Neural cell (in vitro differentiated cells): Measurements from ENCODE around the gene SGO2. TPM values are rescaled to one million over a fixed set of nuclear protein-coding genes. Genes with fewer than 3 reads are reported as not detected.

Experiments
- H2AFZ ChIP-seq: fragments of 200-600, 300-800 bp; sonication (generic), shearing (Covaris generic); 2 replicates; pipeline ENCODE4 v1.6.0; 2014; ENCODE audit warnings: low read depth, mild to moderate bottlenecking, antibody characterized with exemption, low read length, moderate library complexity
- H3F3A ChIP-seq: fragments of 200-600 bp; shearing (Covaris generic); 2 replicates; pipeline ENCODE4 v1.6.1; 2016; ENCODE audit warnings: mild to moderate bottlenecking, moderate library complexity, mixed read lengths, antibody characterized with exemption, low read length; ENCODE audit not compliant: insufficient read depth, poor library complexity, severe bottlenecking
- H3K27ac ChIP-seq: fragments of 200-600, 300-800 bp; sonication (generic), shearing (Covaris generic); 2 replicates; pipeline ENCODE4 v1.5.1; 2014; ENCODE audit warnings: mild to moderate bottlenecking, low read length, moderate library complexity
- H3K27me3 ChIP-seq: fragments of 300-800, 200-600 bp; sonication (generic), shearing (Covaris generic); 2 replicates; pipeline ENCODE4 v1.6.0; 2014; ENCODE audit warnings: mild to moderate bottlenecking, low read depth, low read length, moderate library complexity; ENCODE audit not compliant: insufficient read depth
- H3K36me3 ChIP-seq: fragments of 300-800, 200-600 bp; sonication (generic), shearing (Covaris generic); 2 replicates; pipeline ENCODE4 v1.5.1; 2014; ENCODE audit warnings: mild to moderate bottlenecking, antibody characterized with exemption, low read length, moderate library complexity; ENCODE audit not compliant: insufficient read depth
- H3K4me2 ChIP-seq: fragments of 300-800, 200-600 bp; sonication (generic), shearing (Covaris generic); 2 replicates; pipeline ENCODE4 v1.6.0; 2014; ENCODE audit warnings: mild to moderate bottlenecking, low read length
- H3K4me3 ChIP-seq: fragments of 300-800, 200-600 bp; sonication (generic), shearing (Covaris generic); 2 replicates; pipeline ENCODE4 v1.5.1; 2014; ENCODE audit warnings: mild to moderate bottlenecking, low read length, moderate library complexity
- H3K79me2 ChIP-seq: fragments of 200-600 bp; shearing (Covaris generic); replicated peaks from 2 replicates; pipeline ENCODE4 v1.6.0; 2014; ENCODE audit warnings: mild to moderate bottlenecking, low read length, moderate library complexity; ENCODE audit not compliant: insufficient read depth
- H3K9ac ChIP-seq: fragments of 300-800, 200-600 bp; sonication (generic), shearing (Covaris generic); 2 replicates; pipeline ENCODE4 v1.6.1; 2016; ENCODE audit warnings: mild to moderate bottlenecking, low read length, mixed read lengths
- H3K9me2 ChIP-seq: fragments of 200-600 bp; shearing (Covaris generic); 2 replicates; pipeline ENCODE4 v1.6.1; 2016; ENCODE audit warnings: mild to moderate bottlenecking, low read length, mixed read lengths; ENCODE audit not compliant: insufficient read depth
- H3K9me3 ChIP-seq: fragments of 200-600, 300-800 bp; sonication (generic), shearing (Covaris generic); 2 replicates; pipeline ENCODE4 v1.6.1; 2016; ENCODE audit warnings: mild to moderate bottlenecking, mixed run types, low read length, moderate library complexity, mixed read lengths
- H4K20me1 ChIP-seq: fragments of 200-600 bp; shearing (Covaris generic); 2 replicates; pipeline ENCODE4 v1.6.1; 2016; ENCODE audit warnings: mild to moderate bottlenecking, mixed run types; ENCODE audit not compliant: insufficient read depth
- EP300 ChIP-seq: fragments of 450-650 bp; conservative IDR thresholded peaks from 2 replicates; pipeline ENCODE4 v1.6.1; 2014; ENCODE audit warnings: antibody characterized with exemption, mild to moderate bottlenecking, moderate library complexity; ENCODE audit not compliant: poor library complexity, severe bottlenecking
- EZH2 ChIP-seq: fragments of 200-600, 300-800 bp; shearing (Covaris generic), sonication (generic); IDR thresholded peaks from 2 replicates; pipeline ENCODE4 v1.6.1; 2014; ENCODE audit warnings: antibody characterized with exemption, low read length, borderline replicate concordance, mild to moderate bottlenecking; ENCODE audit not compliant: insufficient read depth, poor library complexity, severe bottlenecking
- MXI1 ChIP-seq: fragments of 450-650 bp; conservative IDR thresholded peaks from 2 replicates; pipeline ENCODE4 v1.6.1; 2014; ENCODE audit warnings: antibody characterized with exemption, mild to moderate bottlenecking; ENCODE audit not compliant: poor library complexity, severe bottlenecking
- POLR2AphosphoS5 ChIP-seq: IDR thresholded peaks from 2 replicates; pipeline ENCODE4 v1.6.1; 2012
- RAD21 ChIP-seq: fragments of 450-650 bp; conservative IDR thresholded peaks from 2 replicates; pipeline ENCODE4 v1.6.1; 2014; ENCODE audit warnings: antibody characterized with exemption, mild to moderate bottlenecking, moderate library complexity
- SMC3 ChIP-seq: fragments of 450-650 bp; conservative IDR thresholded peaks from 2 replicates; pipeline ENCODE4 v1.6.1; 2014; ENCODE audit warnings: antibody characterized with exemption, mild to moderate bottlenecking, moderate library complexity; ENCODE audit not compliant: poor library complexity
- TAF1 ChIP-seq: IDR thresholded peaks from 2 replicates; pipeline ENCODE4 v1.6.1; 2012; ENCODE audit warnings: low read depth
- polyA plus RNA-seq: library from polyadenylated mRNA; depleted of rRNA; stranded (reverse); fragments of >200 nt; gene quantifications from 2 replicates; pipeline ENCODE4 v1.2.3, GENCODE V29; 2014
- TF ChIP-seq, protein P1 (sequence below): fragments of 450-650 bp; IDR thresholded peaks from 2 replicates; pipeline ENCODE4 v1.5.1; 2014; ENCODE audit warnings: antibody characterized with exemption, mild to moderate bottlenecking, moderate library complexity; ENCODE audit not compliant: poor library complexity, severe bottlenecking
- TF ChIP-seq, protein P2 (sequence below): IDR thresholded peaks from 2 replicates; pipeline ENCODE4 v1.6.1; 2012; ENCODE audit warnings: borderline replicate concordance

Gene SGO2
- polyA plus RNA-seq, 1 donor from 2014 or later, result 0.73 TPM

- Histone ChIP-seq H3K4me3 (no peak overlapping the region), H3K9me2 (no peaks in the 10 kb centered on the region), H3F3A (no peaks in the 10 kb centered on the region), H3K4me2 (no peak overlapping the region), H3K9me3 (no peaks in the 10 kb centered on the region), H2AFZ (no peak overlapping the region), H4K20me1 (no peaks in the 10 kb centered on the region), H3K27ac (no peak overlapping the region), H3K27me3 (no peaks in the 10 kb centered on the region), H3K36me3 (peaks cover 9% of the 10 kb centered on the region), H3K79me2 (no peaks in the 10 kb centered on the region), H3K9ac (no peak overlapping the region)
- TF ChIP-seq EZH2 (no peak), SMC3 (no peak), POLR2AphosphoS5 (no peak), EP300 (no peak)
- TF ChIP-seq, protein P1, sequence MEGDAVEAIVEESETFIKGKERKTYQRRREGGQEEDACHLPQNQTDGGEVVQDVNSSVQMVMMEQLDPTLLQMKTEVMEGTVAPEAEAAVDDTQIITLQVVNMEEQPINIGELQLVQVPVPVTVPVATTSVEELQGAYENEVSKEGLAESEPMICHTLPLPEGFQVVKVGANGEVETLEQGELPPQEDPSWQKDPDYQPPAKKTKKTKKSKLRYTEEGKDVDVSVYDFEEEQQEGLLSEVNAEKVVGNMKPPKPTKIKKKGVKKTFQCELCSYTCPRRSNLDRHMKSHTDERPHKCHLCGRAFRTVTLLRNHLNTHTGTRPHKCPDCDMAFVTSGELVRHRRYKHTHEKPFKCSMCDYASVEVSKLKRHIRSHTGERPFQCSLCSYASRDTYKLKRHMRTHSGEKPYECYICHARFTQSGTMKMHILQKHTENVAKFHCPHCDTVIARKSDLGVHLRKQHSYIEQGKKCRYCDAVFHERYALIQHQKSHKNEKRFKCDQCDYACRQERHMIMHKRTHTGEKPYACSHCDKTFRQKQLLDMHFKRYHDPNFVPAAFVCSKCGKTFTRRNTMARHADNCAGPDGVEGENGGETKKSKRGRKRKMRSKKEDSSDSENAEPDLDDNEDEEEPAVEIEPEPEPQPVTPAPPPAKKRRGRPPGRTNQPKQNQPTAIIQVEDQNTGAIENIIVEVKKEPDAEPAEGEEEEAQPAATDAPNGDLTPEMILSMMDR, result no peak
Measured at GRCh38 chr2:200492656-200493055, 33.4 kb upstream of the SGO2 start.

DNA sequence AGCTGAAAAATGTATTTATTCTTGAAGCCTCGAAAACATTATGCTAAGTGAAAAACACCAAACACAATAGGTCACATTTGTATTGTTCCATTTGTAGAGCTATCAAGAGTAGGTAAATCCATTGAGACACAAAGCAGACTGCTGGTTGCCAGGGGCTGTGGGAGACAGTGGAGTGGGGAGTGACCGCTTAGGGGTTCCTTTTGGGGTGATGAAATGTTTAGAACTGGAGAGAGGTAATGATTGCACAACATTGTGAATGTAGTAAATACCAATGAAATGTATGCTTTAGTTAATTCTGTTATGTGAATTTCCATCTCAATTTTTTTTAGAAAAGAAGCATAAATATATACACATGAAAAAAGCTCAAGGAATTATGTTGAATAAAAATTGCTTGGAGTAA is 32.0 kb upstream of the SGO2 start:
- H3F3A ChIP-seq, result no peaks in the 10 kb centered on the region
- H3K9me2 ChIP-seq, result no peaks in the 10 kb centered on the region
- no peak overlapping the region for H3K9ac ChIP-seq
- no peak overlapping the region for H2AFZ ChIP-seq
- no peak overlapping the region for H3K4me2 ChIP-seq
- H3K4me3 ChIP-seq, result no peak overlapping the region
- H4K20me1 ChIP-seq, result no peaks in the 10 kb centered on the region
- no peak for TF ChIP-seq TAF1
- no peak for TF ChIP-seq SMC3
- TF ChIP-seq, protein P2, sequence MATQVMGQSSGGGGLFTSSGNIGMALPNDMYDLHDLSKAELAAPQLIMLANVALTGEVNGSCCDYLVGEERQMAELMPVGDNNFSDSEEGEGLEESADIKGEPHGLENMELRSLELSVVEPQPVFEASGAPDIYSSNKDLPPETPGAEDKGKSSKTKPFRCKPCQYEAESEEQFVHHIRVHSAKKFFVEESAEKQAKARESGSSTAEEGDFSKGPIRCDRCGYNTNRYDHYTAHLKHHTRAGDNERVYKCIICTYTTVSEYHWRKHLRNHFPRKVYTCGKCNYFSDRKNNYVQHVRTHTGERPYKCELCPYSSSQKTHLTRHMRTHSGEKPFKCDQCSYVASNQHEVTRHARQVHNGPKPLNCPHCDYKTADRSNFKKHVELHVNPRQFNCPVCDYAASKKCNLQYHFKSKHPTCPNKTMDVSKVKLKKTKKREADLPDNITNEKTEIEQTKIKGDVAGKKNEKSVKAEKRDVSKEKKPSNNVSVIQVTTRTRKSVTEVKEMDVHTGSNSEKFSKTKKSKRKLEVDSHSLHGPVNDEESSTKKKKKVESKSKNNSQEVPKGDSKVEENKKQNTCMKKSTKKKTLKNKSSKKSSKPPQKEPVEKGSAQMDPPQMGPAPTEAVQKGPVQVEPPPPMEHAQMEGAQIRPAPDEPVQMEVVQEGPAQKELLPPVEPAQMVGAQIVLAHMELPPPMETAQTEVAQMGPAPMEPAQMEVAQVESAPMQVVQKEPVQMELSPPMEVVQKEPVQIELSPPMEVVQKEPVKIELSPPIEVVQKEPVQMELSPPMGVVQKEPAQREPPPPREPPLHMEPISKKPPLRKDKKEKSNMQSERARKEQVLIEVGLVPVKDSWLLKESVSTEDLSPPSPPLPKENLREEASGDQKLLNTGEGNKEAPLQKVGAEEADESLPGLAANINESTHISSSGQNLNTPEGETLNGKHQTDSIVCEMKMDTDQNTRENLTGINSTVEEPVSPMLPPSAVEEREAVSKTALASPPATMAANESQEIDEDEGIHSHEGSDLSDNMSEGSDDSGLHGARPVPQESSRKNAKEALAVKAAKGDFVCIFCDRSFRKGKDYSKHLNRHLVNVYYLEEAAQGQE, result no peak
- TF ChIP-seq, protein P1, result no peak
- TF ChIP-seq MXI1, result no peak
- no peak for TF ChIP-seq RAD21
- TF ChIP-seq POLR2AphosphoS5, result no peak
- no peak for TF ChIP-seq EZH2
- TF ChIP-seq EP300, result no peak
- no peak overlapping the region for H3K27ac ChIP-seq
- H3K27me3 ChIP-seq, result no peaks in the 10 kb centered on the region
- peaks cover 9% of the 10 kb centered on the region for H3K36me3 ChIP-seq
- no peaks in the 10 kb centered on the region for H3K79me2 ChIP-seq
- no peaks in the 10 kb centered on the region for H3K9me3 ChIP-seq
